GM19240 (cell line): ENCODE measurements around the gene PAQR5.
"Not testable (repeated sequence)": the region's sequence is repeated elsewhere in the genome, so short reads cannot be mapped to it uniquely, and the experiment has no call there.

Experiments used
- DNase-seq: peaks from one replicate; pipeline ENCODE4 v3.0.0; 2011; ENCODE audit warnings: low spot score; ENCODE audit not compliant: insufficient read length

The PAQR5 gene

GRCh38 chr15:69298697-69299441 is at the start of gene PAQR5:
TSS of gene PAQR5 (plus strand) at chr15:69298912. CDS start at chr15:69360081, 61,169 bp downstream.
- no peak for DNase-seq

- DNase-seq = no peak
Observed at GRCh38 chr15:69253156-69253555, 45.6 kb upstream of the PAQR5 start.

GRCh38 chr15:69265347-69265955 is 33.3 kb upstream of the PAQR5 start:
- no peak for DNase-seq

- no peak for DNase-seq
Observed at GRCh38 chr15:69271217-69271616, 27.5 kb upstream of the PAQR5 start.

- DNase-seq = no peak
Observed at GRCh38 chr15:69272139-69272538, 26.6 kb upstream of the PAQR5 start.

- DNase-seq = no peak
Observed at GRCh38 chr15:69272891-69273290, 25.8 kb upstream of the PAQR5 start.

- no peak for DNase-seq
Observed at GRCh38 chr15:69275074-69275670, 23.5 kb upstream of the PAQR5 start.

GRCh38 chr15:69275933-69276560 is 22.7 kb upstream of the PAQR5 start:
- DNase-seq = no peak

- DNase-seq = no peak
Observed at GRCh38 chr15:69277316-69277715, 21.4 kb upstream of the PAQR5 start.

GRCh38 chr15:69279636-69280035 is 19.1 kb upstream of the PAQR5 start:
- no peak for DNase-seq

GRCh38 chr15:69280783-69281182 is 17.9 kb upstream of the PAQR5 start:
- DNase-seq = no peak

- no peak for DNase-seq
Observed at GRCh38 chr15:69282104-69282743, 16.5 kb upstream of the PAQR5 start.

- no peak for DNase-seq
Observed at GRCh38 chr15:69285834-69286233, 12.9 kb upstream of the PAQR5 start.

GRCh38 chr15:69288011-69288410 is 10.7 kb upstream of the PAQR5 start:
- DNase-seq = no peak

- no peak for DNase-seq
Observed at GRCh38 chr15:69288531-69289341, 10.0 kb upstream of the PAQR5 start.

- DNase-seq = no peak
Observed at GRCh38 chr15:69289342-69290146, 9.2 kb upstream of the PAQR5 start.

- DNase-seq = no peak
Observed at GRCh38 chr15:69290346-69291164, 8.2 kb upstream of the PAQR5 start.

- not testable (repeated sequence) for DNase-seq
Observed at GRCh38 chr15:69291651-69292050, 7.1 kb upstream of the PAQR5 start.

- no peak for DNase-seq
Observed at GRCh38 chr15:69292826-69293420, 5.8 kb upstream of the PAQR5 start.
